Epithelial cell of proximal tubule (primary cell): Measurements from ENCODE around the gene FBXL13. TPM values are rescaled to one million over a fixed set of nuclear protein-coding genes. Genes with fewer than 3 reads are reported as not detected.

ENCODE experiments used
- DNase-seq: peaks from one replicate; pipeline ENCODE4 v3.0.0-alpha.2; 2011; ENCODE audit warnings: low read depth
- H3K4me3 ChIP-seq: 2 replicates; pipeline ENCODE4 v1.5.1; 2011; ENCODE audit warnings: low read depth, mild to moderate bottlenecking, low read length
- total RNA-seq: library from RNA; depleted of rRNA; stranded (reverse); fragments of >200 nt; gene quantifications from 2 replicates; pipeline ENCODE4 v1.2.3, GENCODE V29; 2015
- TF ChIP-seq, protein P1 (sequence below): conservative IDR thresholded peaks from 2 replicates; pipeline ENCODE4 v1.5.1; 2012; ENCODE audit warnings: low read depth, mild to moderate bottlenecking, low read length

Gene FBXL13
- total RNA-seq, 1 donor from 2014 or later: 1.6 TPM

GRCh38 chr7:102951839-102952238 is 122.8 kb downstream of the FBXL13 start:
- TF ChIP-seq, protein P1, sequence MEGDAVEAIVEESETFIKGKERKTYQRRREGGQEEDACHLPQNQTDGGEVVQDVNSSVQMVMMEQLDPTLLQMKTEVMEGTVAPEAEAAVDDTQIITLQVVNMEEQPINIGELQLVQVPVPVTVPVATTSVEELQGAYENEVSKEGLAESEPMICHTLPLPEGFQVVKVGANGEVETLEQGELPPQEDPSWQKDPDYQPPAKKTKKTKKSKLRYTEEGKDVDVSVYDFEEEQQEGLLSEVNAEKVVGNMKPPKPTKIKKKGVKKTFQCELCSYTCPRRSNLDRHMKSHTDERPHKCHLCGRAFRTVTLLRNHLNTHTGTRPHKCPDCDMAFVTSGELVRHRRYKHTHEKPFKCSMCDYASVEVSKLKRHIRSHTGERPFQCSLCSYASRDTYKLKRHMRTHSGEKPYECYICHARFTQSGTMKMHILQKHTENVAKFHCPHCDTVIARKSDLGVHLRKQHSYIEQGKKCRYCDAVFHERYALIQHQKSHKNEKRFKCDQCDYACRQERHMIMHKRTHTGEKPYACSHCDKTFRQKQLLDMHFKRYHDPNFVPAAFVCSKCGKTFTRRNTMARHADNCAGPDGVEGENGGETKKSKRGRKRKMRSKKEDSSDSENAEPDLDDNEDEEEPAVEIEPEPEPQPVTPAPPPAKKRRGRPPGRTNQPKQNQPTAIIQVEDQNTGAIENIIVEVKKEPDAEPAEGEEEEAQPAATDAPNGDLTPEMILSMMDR: no peak
- H3K4me3 ChIP-seq: no peak overlapping the region
- DNase-seq: no peak

GRCh38 chr7:102944241-102944640 is 130.4 kb downstream of the FBXL13 start:
- DNase-seq: no peak
- TF ChIP-seq, protein P1: no peak
- H3K4me3 ChIP-seq: no peak overlapping the region

- no peak overlapping the region for H3K4me3 ChIP-seq
- TF ChIP-seq, protein P1: no peak
- no peak for DNase-seq
These were observed 131.0 kb downstream of the FBXL13 start for GRCh38 chr7:102943423-102944169.

- no peak for DNase-seq
- H3K4me3 ChIP-seq: no peak overlapping the region
- TF ChIP-seq, protein P1: no peak
These were observed 131.7 kb downstream of the FBXL13 start for GRCh38 chr7:102942868-102943267.

DNA sequence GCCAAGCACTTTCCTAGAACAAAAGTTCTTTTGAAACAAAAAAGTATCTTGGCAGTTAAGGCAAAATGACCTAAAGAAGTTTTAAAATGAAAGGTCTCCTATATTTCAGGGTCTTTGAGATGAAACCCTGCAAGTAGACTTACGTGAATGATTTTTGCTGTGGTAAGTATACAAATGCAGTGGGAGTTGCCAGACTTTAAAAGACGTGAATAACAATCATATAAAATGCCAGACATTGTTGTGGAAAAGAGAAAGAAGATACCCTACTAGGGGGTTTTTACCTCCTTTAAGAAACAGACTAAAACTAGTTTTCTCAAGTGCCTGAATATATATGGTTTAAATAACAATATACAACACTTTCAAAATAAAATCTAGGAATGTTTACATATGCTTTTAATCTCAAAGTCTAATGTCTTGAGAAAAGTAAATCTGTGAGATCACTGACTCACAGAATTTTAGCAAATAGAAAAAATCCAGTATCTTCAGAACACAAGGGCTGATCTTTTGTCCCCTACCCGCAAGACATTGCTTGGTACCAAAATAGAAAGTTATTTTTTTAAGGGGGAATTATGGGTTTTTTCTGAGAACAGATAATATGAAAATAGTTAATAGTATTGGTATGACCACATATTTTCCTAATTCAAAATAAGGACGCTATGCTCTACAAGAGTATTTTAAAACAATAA is 132.3 kb downstream of the FBXL13 start:
- H3K4me3 ChIP-seq: no peak overlapping the region
- TF ChIP-seq, protein P1: no peak
- no peak for DNase-seq

DNA sequence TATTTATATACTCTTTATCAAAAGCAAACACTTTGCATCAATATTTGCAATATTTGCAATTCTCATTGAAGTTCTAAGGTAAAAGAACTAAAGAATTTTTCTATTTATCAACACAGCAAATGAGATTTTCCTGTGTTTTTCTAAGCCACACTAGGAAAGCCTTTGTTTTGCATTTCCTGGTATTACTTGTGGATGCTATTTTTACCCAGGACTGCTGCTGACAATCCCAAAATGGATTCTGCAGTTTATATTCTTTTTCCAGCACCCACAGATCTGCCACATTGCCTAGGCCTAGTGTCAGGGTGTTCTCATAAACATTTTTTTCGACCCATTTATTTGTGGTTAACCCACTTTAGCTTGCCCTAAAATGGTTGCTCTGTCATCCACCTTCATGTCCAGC is 135.9 kb downstream of the FBXL13 start:
- DNase-seq: no peak
- TF ChIP-seq, protein P1: no peak
- no peak overlapping the region for H3K4me3 ChIP-seq
